Fibroblast of peridontal ligament (primary cell): ENCODE data around the gene UBE2J2.
A peak's percentile ranks its signal among the peaks of the same experiment; 100 is the strongest.
"Not testable (repeated sequence)": the region's sequence is repeated elsewhere in the genome, so short reads cannot be mapped to it uniquely, and the experiment has no call there.

ENCODE experiments used
- DNase-seq: peaks from one replicate; pipeline ENCODE4 v3.0.0-alpha.2; 2010; ENCODE audit errors: extremely low read depth

Gene UBE2J2

GRCh38 chr1:1255611-1256010 lies 18.0 kb downstream of the UBE2J2 start:
- no peak for DNase-seq

GRCh38 chr1:1255078-1255477 lies 18.6 kb downstream of the UBE2J2 start:
- no peak for DNase-seq

GRCh38 chr1:1254667-1254998 lies 19.0 kb downstream of the UBE2J2 start:
- peak; percentile 59 for DNase-seq

GRCh38 chr1:1253972-1254666 lies 19.5 kb downstream of the UBE2J2 start:
- no peak for DNase-seq

GRCh38 chr1:1253314-1253713 lies 20.3 kb downstream of the UBE2J2 start:
- DNase-seq = no peak

- no peak for DNase-seq
Measured at GRCh38 chr1:1250786-1251284, 22.8 kb downstream of the UBE2J2 start.

- DNase-seq = not testable (repeated sequence)
Measured at GRCh38 chr1:1248009-1248913, 25.4 kb downstream of the UBE2J2 start.

- no peak for DNase-seq
Measured at GRCh38 chr1:1247341-1247913, 26.2 kb downstream of the UBE2J2 start.

- no peak for DNase-seq
Measured at GRCh38 chr1:1246577-1247340, 26.9 kb downstream of the UBE2J2 start, which contains the start of gene C1QTNF12. C1QTNF12 (minus strand) TSS chr1:1246722; CDS start chr1:1246690, 32 bp downstream.

GRCh38 chr1:1245817-1246576 lies 27.7 kb downstream of the UBE2J2 start:
- no peak for DNase-seq

GRCh38 chr1:1245178-1245816 lies 28.4 kb downstream of the UBE2J2 start:
- DNase-seq = no peak

GRCh38 chr1:1244192-1244811 lies 29.4 kb downstream of the UBE2J2 start:
- DNase-seq = no peak

GRCh38 chr1:1243807-1244191 lies 29.9 kb downstream of the UBE2J2 start:
- DNase-seq = no peak

- DNase-seq = no peak
Measured at GRCh38 chr1:1243266-1243660, 30.4 kb downstream of the UBE2J2 start.

- no peak for DNase-seq
Measured at GRCh38 chr1:1242461-1243265, 31.0 kb downstream of the UBE2J2 start.

GRCh38 chr1:1241588-1242219 lies 31.9 kb downstream of the UBE2J2 start:
- no peak for DNase-seq

GRCh38 chr1:1240822-1241587 lies 32.6 kb downstream of the UBE2J2 start:
- DNase-seq = no peak

- no peak for DNase-seq
Measured at GRCh38 chr1:1240348-1240732, 33.3 kb downstream of the UBE2J2 start.
